Prostate gland (tissue), 2 donors: ENCODE data around the gene CSNK2B.

Source experiments
- CTCF ChIP-seq, 4 experiments: fragments of 200-600 bp in 2 of 4; fragments of 450-650 bp in 2 of 4; sonication (generic) in 2 of 4; IDR thresholded peaks; 1 replicate in 3 of 4; 2 replicates in 1 of 4; pipeline ENCODE4 v1.5.1; 2016 to 2019; ENCODE audit warnings: antibody characterized with exemption in 4 of 4, mild to moderate bottlenecking in 2 of 4, moderate library complexity in 2 of 4
- POLR2A ChIP-seq: fragments of 450-650 bp; IDR thresholded peaks from one replicate; pipeline ENCODE4 v1.6.1; 2016; ENCODE audit warnings: antibody characterized with exemption, mild to moderate bottlenecking

GRCh38 chr6:31651602-31652191 is 14.2 kb upstream of the CSNK2B start:
- TF ChIP-seq CTCF (IDR thresholded peaks at IDR 0.05) (no peak), POLR2A (peak; percentile 37)
